Stimulated activated CD4-positive, alpha-beta T cell treated with anti-CD3 and anti-CD28 coated beads, TNF-alpha, amount 100 ng/mL, for 1 hour (primary cell): ENCODE data around the gene TMEM60.
A peak's percentile ranks its signal among the peaks of the same experiment; 100 is the strongest.

Experiments
- DNase-seq, 3 donors: peaks; one replicate each; pipeline ENCODE4 v3.0.0-alpha.2; 2020; ENCODE audit warnings: low read depth in 3 of 3, low spot score in 1 of 3

TMEM60 gene

GRCh38 chr7:77778535-77778934 is 19.7 kb downstream of the TMEM60 start:
- DNase-seq, result no peak

GRCh38 chr7:77771901-77772300 is 26.3 kb downstream of the TMEM60 start:
- no peak for DNase-seq

- DNase-seq, result no peak
Observed at GRCh38 chr7:77770316-77770715, 27.9 kb downstream of the TMEM60 start.

GRCh38 chr7:77766801-77767605 is 31.2 kb downstream of the TMEM60 start:
- no peak for DNase-seq

GRCh38 chr7:77765906-77766800 is 32.1 kb downstream of the TMEM60 start:
- DNase-seq, result no peak

- no peak for DNase-seq
Observed at GRCh38 chr7:77765481-77765880, 32.8 kb downstream of the TMEM60 start.

GRCh38 chr7:77760809-77761453 is 37.3 kb downstream of the TMEM60 start:
- no peak for DNase-seq

GRCh38 chr7:77759294-77759889 is 38.8 kb downstream of the TMEM60 start:
- DNase-seq, result peak in 2 of 3 donors; percentile 42 to 46

GRCh38 chr7:77757589-77757988 is 40.6 kb downstream of the TMEM60 start:
- no peak for DNase-seq

- no peak for DNase-seq
Observed at GRCh38 chr7:77753173-77753572, 45.1 kb downstream of the TMEM60 start.

- no peak for DNase-seq
Observed at GRCh38 chr7:77752016-77752415, 46.2 kb downstream of the TMEM60 start.

- no peak for DNase-seq
Observed at GRCh38 chr7:77747718-77748117, 50.5 kb downstream of the TMEM60 start.

- DNase-seq, result no peak
Observed at GRCh38 chr7:77747178-77747577, 51.1 kb downstream of the TMEM60 start.

- DNase-seq, result no peak
Observed at GRCh38 chr7:77746824-77747165, 51.4 kb downstream of the TMEM60 start.

GRCh38 chr7:77746164-77746823 is 51.9 kb downstream of the TMEM60 start:
- DNase-seq, result no peak

GRCh38 chr7:77745746-77746145 is 52.5 kb downstream of the TMEM60 start:
- no peak for DNase-seq
